ENCODE results near the gene TMEM266.
A peak's percentile ranks its signal among the peaks of the same experiment; 100 is the strongest.

TMEM266 gene

GRCh38 chr15:76200641-76201105 is 140.9 kb downstream of the TMEM266 start:
- DNase-seq: no peak

- no peak for DNase-seq
These were observed 141.9 kb downstream of the TMEM266 start for GRCh38 chr15:76201536-76202255.

- DNase-seq: no peak
These were observed 143.7 kb downstream of the TMEM266 start for GRCh38 chr15:76203346-76204108.

- no peak for DNase-seq
These were observed 144.5 kb downstream of the TMEM266 start for GRCh38 chr15:76204109-76204845.

- no peak for DNase-seq
These were observed 145.2 kb downstream of the TMEM266 start for GRCh38 chr15:76204916-76205460.

GRCh38 chr15:76206325-76206976 is 146.7 kb downstream of the TMEM266 start:
- DNase-seq: peak in 52 of 56 donors; percentile 18 to 96 (median 66)

GRCh38 chr15:76208084-76208785 is 148.4 kb downstream of the TMEM266 start:
- DNase-seq: no peak

- DNase-seq: no peak
These were observed 149.1 kb downstream of the TMEM266 start for GRCh38 chr15:76208786-76209424.

GRCh38 chr15:76209523-76209922 is 149.7 kb downstream of the TMEM266 start:
- DNase-seq: no peak

- DNase-seq: no peak
These were observed 150.2 kb downstream of the TMEM266 start for GRCh38 chr15:76209942-76210341.

- DNase-seq: no peak
These were observed 155.8 kb downstream of the TMEM266 start for GRCh38 chr15:76215634-76216033.

GRCh38 chr15:76217029-76217881 is 157.5 kb downstream of the TMEM266 start:
- no peak for DNase-seq

GRCh38 chr15:76217882-76218217 is 158.1 kb downstream of the TMEM266 start:
- DNase-seq: no peak

GRCh38 chr15:76221085-76221767 is 161.4 kb downstream of the TMEM266 start:
- no peak for DNase-seq

GRCh38 chr15:76222159-76222558 is 162.4 kb downstream of the TMEM266 start:
- no peak for DNase-seq

- no peak for DNase-seq
These were observed 163.7 kb downstream of the TMEM266 start for GRCh38 chr15:76223521-76223920.

- DNase-seq: no peak
These were observed 169.5 kb downstream of the TMEM266 start for GRCh38 chr15:76229266-76229665.

- no peak for DNase-seq
These were observed 174.1 kb downstream of the TMEM266 start for GRCh38 chr15:76233921-76234320.
